Measurements from ENCODE around the gene PDE4D.

- no peak for TF ChIP-seq CTCF (IDR thresholded peaks at IDR 0.05)
- no peak for TF ChIP-seq EZH2 (IDR thresholded peaks at IDR 0.05; ENCODE audit: borderline replicate concordance, insufficient read depth, low read depth, low read length, poor library complexity, severe bottlenecking)
Measured at GRCh38 chr5:59335544-59335943, 558.0 kb downstream of the PDE4D start.
